Fibroblast of skin of left quadriceps (primary cell): ENCODE measurements around the gene AURKB.
A peak's percentile ranks its signal among the peaks of the same experiment; 100 is the strongest.
"Not testable (repeated sequence)": the region's sequence is repeated elsewhere in the genome, so short reads cannot be mapped to it uniquely, and the experiment has no call there.

Experiments used
- DNase-seq, 2 experiments: peaks; one replicate each; pipeline ENCODE4 v3.0.0-alpha.2; 2013; ENCODE audit warnings: low read depth in 2 of 2

The AURKB gene

DNA sequence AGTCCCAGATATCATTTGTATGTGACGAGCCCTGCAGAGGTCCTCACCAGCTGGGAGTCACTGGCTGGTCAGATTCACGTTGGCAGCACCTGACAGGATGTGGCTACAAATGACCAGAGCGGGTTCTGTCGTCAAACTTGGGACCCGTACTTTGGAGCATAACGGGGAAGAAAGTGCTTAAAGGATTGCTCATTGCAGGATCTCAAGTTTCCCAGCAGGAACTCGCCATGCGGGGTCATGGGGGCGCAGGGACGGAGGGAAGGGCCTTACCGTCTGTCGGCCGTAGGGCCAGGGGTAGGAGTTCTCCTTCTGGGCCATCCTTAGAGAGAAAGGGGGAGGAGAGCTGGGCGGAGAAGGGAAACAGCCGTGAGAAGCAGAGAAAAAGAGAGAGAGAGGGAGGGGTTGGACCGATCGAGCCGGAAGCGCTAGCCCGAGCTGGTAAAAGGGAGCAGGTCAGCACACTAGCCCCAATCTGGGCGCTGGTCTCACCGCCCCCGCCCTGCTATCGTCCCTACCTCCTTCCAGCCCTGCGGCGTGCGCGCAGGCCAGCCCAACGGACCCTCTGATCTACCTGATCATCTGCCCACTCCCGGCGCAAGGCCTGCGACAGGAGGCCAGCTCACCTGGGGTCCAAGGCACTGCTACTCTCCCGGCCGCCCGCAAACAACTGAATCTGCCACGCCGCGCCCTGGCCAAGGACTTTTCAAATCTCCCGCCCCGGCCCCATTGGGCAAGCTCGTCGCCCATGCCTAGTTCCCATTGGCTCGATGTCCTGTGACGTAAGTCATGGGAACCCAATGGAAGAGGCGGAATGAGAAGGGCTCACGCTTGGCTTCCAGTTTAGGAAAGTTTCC lies at the start of gene AURKB:
Gene AURKB, minus strand, starts transcription at position 669 of the 854 bp plus-strand sequence. Its CDS starts 351 bp downstream, at position 318.
- peak; percentile 94 for DNase-seq

GRCh38 chr17:8257801-8258200 lies 47.4 kb upstream of the AURKB start:
- DNase-seq, result no peak

GRCh38 chr17:8256691-8257090 lies 46.3 kb upstream of the AURKB start:
- DNase-seq, result no peak

DNA sequence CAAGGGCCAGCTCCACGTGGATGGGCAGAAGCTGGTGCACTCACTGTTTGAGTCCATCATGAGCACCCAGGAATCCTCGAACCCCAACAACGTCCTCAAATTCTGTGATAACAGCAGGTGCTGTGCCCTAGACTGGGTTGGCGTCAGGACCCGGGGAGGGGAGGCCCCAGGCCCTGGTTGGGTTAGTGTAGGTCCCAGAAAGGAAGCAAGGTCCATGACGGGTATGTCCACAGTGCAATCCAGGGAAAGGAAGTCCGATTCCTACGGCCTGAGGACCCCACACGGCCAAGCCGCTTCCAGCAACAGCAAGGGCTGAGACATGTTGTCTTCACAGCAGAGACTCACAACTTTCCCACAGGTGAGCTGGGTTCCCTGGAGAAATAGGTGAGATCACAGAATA lies 45.9 kb upstream of the AURKB start:
- DNase-seq, result no peak

- no peak for DNase-seq
Observed at GRCh38 chr17:8255499-8255898, 45.1 kb upstream of the AURKB start.

- DNase-seq, result no peak
Observed at GRCh38 chr17:8254881-8255280, 44.5 kb upstream of the AURKB start.

DNA sequence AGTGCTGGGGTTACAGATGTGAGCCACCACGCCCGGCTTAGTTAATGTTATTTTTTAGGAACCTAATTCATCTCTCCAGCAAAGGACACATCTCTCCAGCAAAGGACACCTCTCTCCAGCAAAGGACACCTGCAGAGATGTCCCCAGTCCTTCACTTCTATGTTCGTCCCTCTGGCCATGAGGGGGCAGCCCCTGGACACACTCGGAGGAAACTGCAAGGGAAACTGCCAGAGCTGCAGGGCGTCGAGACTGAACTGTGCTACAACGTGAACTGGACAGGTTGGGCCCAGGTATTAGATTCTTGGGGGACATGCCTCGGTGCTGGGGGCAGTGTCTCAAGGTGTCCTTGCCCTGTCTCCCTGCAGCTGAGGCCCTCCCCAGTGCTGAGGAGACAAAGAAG lies 43.4 kb upstream of the AURKB start:
- DNase-seq, result no peak

DNA sequence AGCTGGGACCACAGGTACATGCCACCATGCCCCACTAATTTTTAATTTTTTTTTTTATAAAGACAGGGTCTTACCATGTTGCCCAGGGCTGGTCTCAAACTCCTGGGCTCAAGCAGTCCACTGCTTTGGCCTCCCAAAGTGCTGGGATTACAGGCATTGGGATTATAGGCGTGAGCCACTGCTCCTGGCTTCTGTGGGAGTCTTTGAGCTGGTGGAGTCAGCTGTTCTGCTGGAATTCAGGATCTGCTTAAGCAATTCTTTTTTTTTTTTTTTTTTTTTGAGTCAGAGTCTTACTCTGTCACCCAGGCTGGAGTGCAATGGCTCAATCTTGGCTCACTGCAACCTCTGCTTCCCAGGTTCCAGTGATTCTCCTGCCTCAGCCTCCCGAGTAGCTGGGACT lies 41.0 kb upstream of the AURKB start:
- DNase-seq, result not testable (repeated sequence)

DNA sequence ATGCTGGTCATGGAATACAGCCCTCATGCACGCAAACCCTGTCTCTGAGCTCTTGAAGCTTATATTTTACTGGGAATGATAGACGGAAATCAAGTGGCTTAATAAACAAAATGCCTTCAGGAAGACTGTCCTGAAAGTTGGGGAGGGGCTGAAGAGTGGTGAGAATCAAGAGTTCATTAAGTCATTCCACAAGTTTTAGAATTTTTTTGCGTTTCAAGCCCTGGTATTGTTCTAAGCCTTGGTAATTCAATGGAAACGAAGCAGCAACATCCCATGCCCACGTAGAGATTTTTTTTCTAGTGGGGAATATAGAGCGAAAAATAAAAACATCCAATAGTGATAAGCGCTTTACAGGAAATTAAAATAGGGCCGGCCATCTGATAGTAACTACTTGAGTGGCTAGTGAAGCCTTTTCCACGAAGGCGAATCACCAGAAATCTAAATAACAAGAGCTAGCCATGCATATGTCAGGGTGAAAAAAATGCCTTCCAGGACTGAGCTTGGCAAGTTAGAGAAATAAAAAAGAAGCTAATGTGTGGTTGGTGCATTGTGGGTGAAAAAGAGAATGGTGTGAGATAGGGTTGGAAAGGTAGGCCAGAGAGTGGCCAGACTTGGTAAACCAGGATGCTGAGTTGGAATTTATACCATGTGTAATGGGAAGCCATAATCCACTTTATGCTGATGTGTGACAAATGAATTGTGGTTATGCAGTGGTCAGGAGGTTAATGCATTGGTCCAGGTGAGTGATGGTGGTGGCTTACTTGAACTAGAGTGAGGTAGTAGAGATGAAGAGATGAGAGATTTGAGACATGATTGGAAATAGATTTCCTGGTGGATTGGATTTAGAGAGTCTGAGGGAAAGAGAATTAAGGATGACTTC lies 39.5 kb upstream of the AURKB start:
- DNase-seq, result no peak

- peak; percentile 77 to 80 for DNase-seq
Observed at GRCh38 chr17:8248751-8249607, 38.6 kb upstream of the AURKB start, which contains the start of gene PFAS. PFAS (plus strand) TSS chr17:8249289; CDS start chr17:8253938, 4,649 bp downstream.

GRCh38 chr17:8244768-8245167 lies 34.4 kb upstream of the AURKB start:
- no peak for DNase-seq

- no peak for DNase-seq
Observed at GRCh38 chr17:8243827-8244226, 33.5 kb upstream of the AURKB start.

DNA sequence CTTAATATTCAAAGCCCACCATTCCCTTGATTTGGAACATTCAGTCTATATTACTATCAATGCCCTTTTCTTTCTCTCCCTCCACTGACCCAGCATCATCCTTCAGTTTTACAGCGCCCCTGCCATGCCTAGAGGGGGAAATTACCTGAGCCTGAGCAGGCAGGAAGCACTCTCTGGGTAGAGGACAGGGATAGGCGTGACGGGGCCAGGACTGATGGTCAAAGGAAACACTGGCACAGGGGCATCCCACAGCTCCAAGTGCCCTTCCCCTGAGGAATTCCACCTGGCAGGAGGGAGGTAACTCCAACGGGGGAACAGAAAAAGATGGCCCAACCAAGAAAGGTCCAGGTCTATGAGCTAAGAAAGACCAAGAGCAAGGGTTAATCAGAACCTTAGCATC lies 27.5 kb upstream of the AURKB start:
- no peak for DNase-seq

DNA sequence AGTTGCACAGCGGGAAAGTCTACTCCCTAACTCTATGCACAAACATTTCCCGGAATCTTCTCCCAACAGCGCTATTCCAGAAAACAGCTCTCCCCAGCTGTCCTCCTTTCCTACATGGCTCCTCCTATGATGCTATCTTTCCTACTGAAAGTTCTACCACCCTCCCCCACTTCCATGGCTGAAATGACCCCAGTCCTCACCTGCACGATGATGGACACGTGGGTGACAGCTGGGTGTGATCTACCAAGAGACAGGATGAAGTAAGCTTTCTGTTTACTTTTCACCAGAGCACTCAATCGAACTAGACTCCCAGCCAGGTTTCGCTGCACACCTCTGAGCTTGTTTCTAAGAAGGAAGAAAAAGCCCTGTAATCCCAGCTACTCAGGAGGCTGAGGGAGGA lies 26.8 kb upstream of the AURKB start:
- DNase-seq, result no peak

DNA sequence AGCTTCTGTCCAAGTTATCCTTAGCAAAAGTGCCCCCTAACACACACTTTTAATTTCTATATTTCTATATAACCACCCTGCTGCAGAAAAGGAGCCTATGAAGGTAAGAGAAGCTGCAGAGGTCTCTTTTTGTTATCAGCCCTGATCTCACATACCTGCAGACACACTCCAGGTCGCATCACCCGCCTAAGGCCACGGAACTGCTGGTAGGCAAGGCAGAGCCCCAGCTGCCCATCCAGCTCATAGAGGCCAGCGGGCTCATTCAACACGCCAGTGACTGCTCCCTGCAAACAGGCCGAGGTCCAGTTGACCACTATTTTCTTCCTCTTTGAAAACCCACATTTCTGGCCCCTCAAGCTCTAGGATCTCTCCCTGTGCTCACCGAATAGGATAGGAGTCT lies 25.3 kb upstream of the AURKB start:
- DNase-seq, result no peak

- DNase-seq, result no peak
Observed at GRCh38 chr17:8234361-8235270, 24.2 kb upstream of the AURKB start.

GRCh38 chr17:8231701-8232100 lies 21.3 kb upstream of the AURKB start:
- no peak for DNase-seq

DNA sequence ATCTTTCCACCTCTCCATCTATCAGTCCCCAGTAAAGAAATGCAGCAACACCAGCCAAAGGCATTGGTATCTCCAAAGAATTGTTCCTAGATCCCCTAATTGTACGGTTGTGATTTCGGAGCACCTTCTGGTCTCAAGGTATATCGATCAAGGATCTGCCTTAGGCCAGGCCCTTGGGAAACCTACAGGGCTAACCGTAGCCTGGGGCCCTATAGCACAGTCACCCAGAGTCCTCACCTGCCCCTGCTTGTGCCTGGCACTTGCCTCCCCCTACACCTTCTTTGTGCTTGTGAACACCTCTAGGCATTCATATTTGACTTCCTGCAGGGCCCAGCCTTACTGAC lies 16.8 kb upstream of the AURKB start:
- DNase-seq, result no peak

- DNase-seq, result peak; percentile 87 to 88
Observed at GRCh38 chr17:8226536-8227237, 16.3 kb upstream of the AURKB start.
